Measurements from ENCODE around the gene CBARP. TPM values are rescaled to one million over a fixed set of nuclear protein-coding genes. Genes with fewer than 3 reads are reported as not detected.

The CBARP gene
- total and polyA plus RNA-seq, 9 of the 15 experiments (the other 6 are each of a cell fraction or from before 2014, with no cell fraction given) = 0.03 to 8.9 (median 1.2) TPM; not detected in 1

DNA sequence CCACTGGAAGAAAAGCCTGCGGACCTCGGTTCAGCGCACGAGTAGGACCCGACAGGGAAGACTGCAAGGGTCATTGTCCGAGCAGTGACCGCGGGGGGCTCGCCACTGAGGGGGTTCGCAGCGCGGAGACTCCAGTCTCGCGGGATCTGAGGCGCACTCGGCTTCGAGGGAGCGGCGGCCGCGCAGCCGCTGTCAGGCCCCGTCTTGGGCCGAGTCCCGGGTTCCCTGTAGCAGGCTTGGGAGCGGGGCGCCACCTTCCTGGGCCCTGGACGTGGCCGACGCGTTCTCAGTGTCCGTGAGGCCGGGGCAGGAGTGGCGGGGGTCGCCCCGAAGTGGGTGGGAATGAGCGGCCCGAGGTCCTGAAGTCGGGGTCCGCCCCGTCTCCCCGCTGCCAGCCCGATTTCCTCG lies 37.1 kb upstream of the CBARP start (continued):
- TF ChIP-seq CREB3L1 (IDR thresholded peaks at IDR 0.05; ENCODE audit: borderline replicate concordance, low read depth) (peak; percentile 76; the same call in 1 of the 2 replicates), ZMIZ1 (IDR thresholded peaks at IDR 0.05; ENCODE audit: low read depth in 2 of 2, low read length in 2 of 2) (no peak), EWSR1 (IDR thresholded peaks at IDR 0.05; ENCODE audit: borderline replicate concordance, low read depth, partially characterized antibody) (no peak), C11orf30 (IDR thresholded peaks at IDR 0.05; ENCODE audit: low read depth) (no peak), ZNF76 (CRISPR knock-in tag; IDR thresholded peaks at IDR 0.05; ENCODE audit: borderline replicate concordance) (no peak), NELFE (IDR thresholded peaks at IDR 0.05; ENCODE audit: insufficient read depth, insufficient read length) (no peak), MBD2 (IDR thresholded peaks at IDR 0.05; ENCODE audit: borderline replicate concordance, low read depth) (no peak), ZNF699 (CRISPR knock-in tag; IDR thresholded peaks at IDR 0.05; ENCODE audit: insufficient replicate concordance) (no peak), ZNF785 (CRISPR knock-in tag; IDR thresholded peaks at IDR 0.05) (no peak), KAT8 (IDR thresholded peaks at IDR 0.05; ENCODE audit: low read depth) (no peak), ZNF384 (IDR thresholded peaks at IDR 0.05; ENCODE audit: low read depth, low read length) (no peak), CHAMP1 (IDR thresholded peaks at IDR 0.05) (no peak)
- TF ChIP-seq, protein P1, sequence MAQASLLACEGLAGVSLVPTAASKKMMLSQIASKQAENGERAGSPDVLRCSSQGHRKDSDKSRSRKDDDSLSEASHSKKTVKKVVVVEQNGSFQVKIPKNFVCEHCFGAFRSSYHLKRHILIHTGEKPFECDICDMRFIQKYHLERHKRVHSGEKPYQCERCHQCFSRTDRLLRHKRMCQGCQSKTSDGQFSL (CRISPR knock-in tag; IDR thresholded peaks at IDR 0.05) = no peak
- TF ChIP-seq, protein P1 (tag; IDR thresholded peaks at IDR 0.05) = no peak
- TF ChIP-seq, protein P2, sequence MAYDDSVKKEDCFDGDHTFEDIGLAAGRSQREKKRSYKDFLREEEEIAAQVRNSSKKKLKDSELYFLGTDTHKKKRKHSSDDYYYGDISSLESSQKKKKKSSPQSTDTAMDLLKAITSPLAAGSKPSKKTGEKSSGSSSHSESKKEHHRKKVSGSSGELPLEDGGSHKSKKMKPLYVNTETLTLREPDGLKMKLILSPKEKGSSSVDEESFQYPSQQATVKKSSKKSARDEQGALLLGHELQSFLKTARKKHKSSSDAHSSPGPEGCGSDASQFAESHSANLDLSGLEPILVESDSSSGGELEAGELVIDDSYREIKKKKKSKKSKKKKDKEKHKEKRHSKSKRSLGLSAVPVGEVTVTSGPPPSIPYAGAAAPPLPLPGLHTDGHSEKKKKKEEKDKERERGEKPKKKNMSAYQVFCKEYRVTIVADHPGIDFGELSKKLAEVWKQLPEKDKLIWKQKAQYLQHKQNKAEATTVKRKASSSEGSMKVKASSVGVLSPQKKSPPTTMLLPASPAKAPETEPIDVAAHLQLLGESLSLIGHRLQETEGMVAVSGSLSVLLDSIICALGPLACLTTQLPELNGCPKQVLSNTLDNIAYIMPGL (CRISPR knock-in tag; IDR thresholded peaks at IDR 0.05) = no peak; the same call in 1 of the 2 replicates
- TF ChIP-seq, protein P3, sequence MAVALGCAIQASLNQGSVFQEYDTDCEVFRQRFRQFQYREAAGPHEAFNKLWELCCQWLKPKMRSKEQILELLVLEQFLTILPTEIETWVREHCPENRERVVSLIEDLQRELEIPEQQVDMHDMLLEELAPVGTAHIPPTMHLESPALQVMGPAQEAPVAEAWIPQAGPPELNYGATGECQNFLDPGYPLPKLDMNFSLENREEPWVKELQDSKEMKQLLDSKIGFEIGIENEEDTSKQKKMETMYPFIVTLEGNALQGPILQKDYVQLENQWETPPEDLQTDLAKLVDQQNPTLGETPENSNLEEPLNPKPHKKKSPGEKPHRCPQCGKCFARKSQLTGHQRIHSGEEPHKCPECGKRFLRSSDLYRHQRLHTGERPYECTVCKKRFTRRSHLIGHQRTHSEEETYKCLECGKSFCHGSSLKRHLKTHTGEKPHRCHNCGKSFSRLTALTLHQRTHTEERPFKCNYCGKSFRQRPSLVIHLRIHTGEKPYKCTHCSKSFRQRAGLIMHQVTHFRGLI (CRISPR knock-in tag; IDR thresholded peaks at IDR 0.05) = no peak

All from K562 (cell line).